T-helper 1 cell (primary cell): ENCODE data around the gene KCNB1.

Experiments used
- DNase-seq, 5 donors: peaks; one replicate each; pipeline ENCODE4 v3.0.0-alpha.2; 2012 to 2020
- total RNA-seq, 4 donors: gene quantifications; one replicate each; lab custom pipeline; 2026; lab: John Stamatoyannopoulos, UW

KCNB1 gene
- 0 to 0.36 (median 0.11) reads per million in 4 donors for total RNA-seq

DNA sequence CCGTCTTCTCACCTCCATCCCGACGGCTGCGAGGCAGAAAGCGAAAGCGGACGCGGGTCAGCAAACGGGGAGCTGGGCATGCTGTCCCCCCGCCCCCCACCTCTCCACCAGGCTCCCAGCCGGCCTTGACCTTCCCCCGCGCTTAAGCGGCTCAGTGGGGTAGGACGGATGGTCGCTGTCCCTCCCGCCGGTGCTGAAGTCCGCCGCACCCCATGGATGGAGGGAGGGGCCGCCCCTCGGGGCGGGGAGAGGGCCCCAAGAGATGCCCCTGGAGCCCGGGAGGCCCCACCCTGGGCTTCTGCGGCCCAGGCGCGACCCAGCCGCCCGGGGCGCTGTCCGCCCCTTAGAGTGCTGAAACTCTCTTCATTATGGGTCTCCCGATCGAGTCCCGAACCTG, at the start of gene KCNB1:
Gene KCNB1, minus strand, starts transcription at position 48 of the 397 bp plus-strand sequence. CDS start 188 bp downstream, outside the sequence.
- peak in 4 of 5 donors; percentile 16 to 24 (median 18) for DNase-seq

DNA sequence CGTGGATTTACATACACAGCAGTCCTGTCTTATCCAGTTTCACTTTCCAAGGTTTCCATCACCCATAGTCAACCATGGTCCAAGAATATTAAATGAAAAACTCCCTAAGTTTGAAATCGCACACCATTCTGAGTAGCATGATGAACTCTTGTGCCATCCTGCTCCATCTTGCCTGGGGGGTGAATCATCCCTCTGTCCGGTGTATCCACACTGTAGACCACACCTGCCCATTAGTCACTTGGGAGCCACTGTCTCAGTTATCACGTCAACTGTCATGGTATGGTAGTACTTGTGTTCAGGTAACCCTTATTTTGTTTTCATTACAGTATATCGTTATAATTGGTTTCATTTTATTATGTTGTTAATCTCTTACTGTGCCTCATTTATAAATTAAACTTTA, 47.0 kb upstream of the KCNB1 start:
- no peak for DNase-seq

DNA sequence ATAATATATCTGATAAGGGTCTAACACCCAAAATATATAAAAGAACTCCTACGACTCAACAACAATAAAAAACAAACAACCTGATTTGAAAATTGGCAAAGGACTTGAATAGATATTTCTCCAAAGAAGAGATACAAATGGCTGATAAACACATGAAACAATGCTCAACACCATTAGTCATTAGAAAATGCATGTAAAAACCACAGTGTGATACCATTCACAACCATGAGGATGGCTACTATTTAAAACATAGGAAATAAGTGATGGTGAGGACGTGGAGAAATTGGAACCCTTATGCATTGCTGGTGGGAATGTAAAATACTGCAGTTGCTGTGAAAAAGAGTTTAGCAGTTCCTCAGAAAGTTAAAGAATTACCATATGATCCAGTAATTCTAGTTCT, 44.1 kb upstream of the KCNB1 start:
- no peak for DNase-seq

DNA sequence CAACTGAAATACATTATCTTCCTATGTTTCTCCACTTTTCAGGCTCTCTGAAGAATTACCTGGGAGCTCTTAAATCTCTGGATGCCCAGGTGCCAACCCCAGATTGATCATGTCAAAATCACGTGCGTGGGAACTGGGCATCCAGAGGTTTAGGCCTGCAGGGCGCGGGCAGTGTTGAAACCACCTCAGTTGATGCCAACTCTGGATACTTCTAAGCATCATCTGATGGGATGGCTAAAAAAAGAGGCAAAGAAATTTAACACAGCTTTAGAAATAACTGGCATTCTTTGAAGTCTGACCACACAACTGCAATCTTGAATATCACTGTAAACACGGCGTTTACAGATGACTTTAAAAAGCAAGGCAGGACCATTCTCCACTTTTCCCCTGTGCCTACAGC, 43.6 kb upstream of the KCNB1 start:
- DNase-seq = no peak

DNA sequence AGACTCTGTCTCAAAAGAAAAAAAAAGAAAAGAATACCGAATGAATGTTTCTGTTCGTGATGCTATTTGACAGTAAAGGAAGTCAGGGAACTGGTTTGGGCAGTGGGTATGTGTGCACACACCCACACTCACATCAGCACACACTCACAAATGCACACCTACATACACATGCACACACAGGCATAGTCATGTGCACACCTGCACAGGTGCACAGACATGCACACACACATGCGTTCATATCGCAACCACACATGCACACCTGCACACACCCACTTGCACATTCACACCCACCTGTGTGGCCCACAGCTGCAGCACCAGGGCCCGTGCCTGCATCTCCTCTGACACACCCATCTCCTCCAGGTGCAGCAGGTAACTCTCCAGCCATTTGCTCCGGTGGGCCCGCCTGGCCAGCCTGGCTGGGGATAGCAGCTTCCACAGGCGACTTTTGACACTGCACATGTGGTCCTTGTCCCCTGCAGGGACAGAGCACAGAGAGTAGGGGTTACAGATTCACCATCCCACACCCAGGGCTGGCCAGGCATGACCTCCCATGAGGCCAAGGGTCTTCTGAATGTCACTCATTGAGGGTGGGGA, 41.4 kb upstream of the KCNB1 start:
- no peak for DNase-seq

DNA sequence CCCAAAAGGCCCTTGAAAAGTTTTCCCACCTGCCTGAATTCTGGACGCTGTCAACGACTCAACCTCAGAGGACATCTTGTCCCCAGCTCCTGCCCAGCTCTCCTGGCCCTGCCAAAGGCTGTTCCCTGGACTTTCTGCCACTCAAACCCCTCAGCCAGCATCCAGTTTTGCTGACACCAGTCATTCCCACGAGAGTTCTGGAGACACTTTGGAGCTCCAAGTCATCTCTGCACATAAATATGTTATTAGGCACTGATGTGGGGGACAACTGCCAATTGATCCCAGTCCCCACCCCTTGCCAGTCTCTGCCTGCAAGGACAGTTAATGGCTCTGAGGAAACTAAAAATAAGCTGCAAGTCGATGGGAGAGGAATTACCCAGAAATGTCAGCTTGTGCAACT, 38.9 kb upstream of the KCNB1 start:
- no peak for DNase-seq

DNA sequence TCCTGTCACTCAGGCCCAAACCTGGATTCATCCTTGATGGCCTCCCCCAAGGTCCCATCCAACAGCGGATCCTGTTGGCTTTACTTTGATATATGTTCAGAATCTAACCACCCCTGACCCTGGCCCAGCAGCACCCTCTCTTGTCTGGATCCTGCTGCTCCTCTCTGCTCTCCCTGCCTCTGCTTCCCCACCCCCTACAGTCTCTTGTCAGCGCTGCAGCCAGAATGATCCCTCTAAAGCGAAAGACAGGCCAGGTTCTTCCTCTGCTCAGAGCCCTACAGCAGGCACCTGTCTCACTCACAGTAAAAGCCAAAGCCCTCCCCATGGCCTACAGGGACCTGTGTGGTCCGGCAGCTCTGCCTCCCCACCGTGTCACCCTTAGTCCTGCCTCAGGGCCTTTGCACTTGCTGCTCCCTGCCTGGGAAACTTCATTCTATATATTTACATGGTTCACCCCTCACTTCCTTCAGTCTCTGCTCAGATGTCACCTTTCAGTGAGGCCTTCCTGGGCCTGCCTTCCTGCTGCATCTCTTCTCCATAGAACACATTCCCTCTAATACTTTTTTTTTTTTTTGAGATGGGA, 37.4 kb upstream of the KCNB1 start:
- DNase-seq = no peak

DNA sequence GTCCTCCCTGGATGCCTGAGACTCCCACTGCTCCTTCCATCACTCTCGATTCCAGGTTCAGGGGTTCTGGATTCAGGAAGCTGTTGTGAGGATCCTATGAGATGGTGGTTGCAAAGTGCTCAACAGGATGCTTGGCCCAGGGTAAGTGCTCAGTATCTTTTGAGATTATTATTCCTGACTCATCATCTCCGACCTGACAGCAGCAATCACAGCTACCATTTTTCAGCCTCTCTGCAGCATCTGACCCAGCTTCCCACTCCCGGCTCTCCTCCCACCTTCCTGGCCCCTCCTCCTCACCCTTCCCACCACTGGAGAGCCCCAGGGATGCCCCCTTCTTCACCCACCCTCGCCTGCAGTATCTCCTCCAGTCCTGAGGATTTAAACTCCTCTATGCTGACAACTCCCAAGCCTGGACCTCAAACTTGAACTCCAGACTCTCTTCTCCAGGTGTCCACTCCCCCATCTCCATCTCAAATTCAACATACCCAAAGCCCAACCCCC, 36.8 kb upstream of the KCNB1 start:
- no peak for DNase-seq

DNA sequence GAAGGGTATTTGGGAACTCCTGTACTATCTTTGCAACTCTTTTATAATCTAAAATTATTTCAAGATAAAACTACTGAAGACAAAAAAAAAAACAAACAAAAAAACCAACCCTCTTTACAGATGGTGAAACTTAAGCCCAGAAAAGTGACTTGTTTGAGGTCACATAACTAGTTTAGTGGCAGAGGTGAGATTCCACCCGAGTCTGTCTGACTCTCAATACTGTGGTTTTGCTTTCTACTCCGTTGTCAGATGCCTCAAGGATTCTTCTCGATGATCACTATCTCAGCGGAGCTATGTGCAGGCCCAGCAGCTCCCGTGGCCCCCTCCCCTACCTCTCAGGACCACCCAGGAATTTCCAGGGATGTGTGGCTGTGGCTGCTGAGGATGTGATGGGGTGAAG, 36.1 kb upstream of the KCNB1 start:
- DNase-seq = no peak

DNA sequence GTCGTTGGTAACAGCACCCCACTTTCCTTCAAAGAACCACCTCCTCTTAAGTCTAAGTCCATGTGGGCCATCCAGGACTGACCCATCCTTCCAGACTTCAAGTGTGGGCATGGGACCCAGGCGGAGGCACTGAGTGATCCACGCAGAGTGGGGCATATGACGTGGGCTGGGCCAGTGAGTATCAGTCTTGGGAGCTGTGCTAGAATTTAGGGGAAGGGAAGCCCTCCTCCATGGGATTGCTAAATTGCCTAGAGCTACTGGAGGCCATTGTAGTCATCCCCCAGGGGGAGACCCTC, 35.3 kb upstream of the KCNB1 start:
- no peak for DNase-seq

DNA sequence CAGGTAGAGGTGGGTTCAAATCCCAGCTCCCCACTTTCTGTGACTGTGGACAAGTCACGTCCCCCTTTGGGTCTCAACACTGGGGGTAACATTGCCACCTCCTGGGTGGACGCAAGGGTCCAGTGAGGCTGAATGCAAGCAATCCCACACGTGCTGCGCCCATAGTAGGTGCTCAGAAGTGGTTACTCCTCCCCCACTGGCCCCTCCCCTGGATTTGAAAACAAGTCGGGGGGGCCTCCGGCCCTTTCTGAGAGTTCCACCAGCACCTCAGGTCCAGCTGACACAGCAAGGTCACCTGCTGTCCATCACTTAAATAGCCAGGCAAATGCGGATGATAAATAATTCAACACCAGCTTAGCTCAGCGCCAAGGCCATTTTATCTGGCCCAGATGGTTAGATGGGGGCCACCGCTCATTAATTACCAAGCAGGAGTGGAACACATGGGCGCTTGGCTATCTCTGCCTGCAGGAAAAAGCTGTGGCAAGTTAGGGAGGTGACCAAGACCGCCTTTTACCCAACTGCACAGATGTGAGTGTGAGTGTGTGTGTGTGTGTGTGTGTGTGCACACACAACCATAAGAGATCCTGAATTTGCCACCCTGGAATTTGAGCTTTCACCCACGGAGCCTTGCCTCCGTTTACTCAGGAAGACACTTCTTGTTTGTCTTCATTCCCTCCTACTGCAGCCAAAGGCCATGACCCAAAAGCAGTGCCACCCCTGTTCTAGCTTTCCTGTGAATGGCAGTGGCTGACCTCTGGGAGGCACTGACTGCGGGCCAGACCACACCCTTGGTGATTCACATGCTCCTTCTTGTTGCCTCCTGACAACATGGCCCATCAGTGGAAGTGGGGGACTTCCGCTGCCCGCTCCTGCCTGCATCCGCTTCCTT, 34.7 kb upstream of the KCNB1 start:
- no peak for DNase-seq

DNA sequence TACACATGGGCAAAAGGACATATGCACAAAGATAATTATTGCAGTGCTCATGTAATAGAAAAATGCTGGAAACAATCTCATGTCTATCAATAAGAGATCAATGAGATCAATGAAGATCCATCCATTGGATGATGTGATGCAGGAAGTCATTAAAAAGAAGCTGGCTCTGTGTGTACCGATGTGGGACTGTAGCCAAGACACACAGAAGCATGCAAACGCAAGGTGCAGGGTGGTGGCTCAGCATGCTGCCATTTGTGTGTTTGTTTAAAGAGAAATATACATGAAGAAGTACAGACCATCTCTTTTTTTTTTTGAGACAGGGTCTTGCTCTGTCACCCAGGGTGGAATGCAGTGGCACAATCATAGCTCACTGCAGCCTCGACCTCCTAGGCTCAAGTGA, 33.1 kb upstream of the KCNB1 start:
- no peak for DNase-seq

DNA sequence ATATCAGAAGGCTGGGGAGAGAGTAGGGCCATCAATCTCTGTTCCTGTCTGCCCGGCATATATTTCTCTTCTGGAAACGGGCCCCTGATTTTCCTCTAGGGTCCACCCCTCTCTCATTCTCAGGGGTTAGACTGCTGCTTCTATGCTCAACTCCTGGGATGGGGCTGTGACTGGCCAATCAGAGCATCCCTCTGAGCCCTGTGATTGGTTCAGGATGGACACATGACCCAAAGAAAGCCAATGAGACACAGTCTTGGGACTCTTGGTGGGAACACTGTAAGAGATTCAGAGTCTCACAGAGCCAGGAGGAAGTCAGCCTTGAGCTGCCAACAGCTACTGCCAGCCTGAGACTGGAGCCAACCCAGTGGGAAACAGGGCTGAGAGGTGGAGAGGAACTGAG, 31.0 kb upstream of the KCNB1 start:
- DNase-seq = no peak

DNA sequence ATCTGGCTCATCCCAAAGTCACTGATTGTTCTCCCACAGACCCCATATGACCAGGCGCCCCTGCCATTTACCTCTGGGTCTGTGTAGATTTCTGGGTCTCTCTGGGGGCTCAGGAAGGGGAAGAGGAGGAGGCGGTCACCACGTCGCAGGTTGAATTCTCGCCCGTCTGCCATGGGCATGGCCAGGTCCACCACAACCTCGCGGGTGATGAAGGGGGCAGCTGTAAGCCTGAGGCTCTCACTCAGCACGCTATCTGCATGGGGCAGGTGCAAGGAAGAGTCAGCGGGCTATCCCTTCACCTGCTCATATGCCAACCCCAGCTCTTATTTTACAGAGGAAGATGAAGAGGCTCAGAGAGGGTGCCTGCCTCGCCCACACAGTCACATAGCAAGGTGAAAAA, 30.5 kb upstream of the KCNB1 start:
- no peak for DNase-seq

DNA sequence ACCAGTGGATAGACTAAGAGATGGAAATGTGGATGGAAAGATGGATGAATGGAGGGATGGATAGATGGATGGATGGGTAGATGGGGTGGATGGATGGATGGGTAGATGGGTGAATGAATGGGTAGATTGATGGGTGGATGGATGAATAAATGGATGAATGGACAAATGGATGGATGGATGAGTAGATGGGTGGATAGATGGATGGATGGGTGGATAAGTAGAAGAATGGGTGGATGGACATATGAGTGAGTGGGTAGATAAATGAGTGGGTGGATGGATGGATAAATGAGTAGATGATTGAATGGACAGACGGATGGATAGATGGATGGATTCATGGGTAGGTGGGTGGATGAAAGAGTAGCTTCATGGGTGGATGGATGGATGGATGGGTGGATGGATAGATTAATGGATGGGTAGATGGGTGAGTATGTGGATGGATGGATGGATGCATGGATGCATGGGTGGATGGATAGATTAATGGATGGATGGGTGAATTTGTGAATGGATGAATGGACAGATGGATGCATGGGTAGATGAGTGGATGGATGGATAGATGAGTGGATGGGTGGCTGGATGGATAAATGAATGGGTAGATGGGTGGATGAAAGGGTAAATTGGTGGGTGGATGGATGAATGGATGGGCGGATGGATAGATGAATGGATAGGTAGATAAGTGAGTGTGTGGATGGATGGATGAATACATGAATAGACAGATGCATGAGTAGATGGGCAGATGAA, 29.5 kb upstream of the KCNB1 start:
- DNase-seq = no peak

DNA sequence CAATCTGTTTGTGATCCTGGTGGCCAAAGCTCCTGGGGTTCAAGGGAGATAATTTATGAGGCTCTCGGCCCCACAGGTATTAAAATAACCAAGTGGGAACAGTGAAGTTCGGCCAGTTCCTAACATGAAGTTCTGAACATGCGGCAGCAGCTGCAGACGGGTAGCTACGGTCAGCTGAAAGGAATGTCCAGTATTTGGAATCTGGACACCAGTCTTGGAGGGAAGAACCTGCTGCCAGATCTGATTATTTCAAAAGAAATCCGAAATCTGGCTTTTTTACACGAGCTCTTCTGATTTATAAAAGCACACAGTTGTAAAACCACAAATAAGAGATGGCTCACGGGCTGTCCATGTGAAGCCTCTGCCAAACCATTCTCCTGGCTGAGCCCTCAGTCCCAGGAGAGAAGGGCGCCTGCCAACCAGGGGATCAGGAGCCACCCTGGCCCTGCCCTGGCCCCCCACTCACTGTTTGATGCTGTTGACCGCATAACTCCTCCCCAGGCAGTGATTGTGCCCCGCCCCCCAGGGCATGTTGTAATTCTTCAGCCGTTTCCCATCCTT, 28.2 kb upstream of the KCNB1 start:
- DNase-seq = no peak

DNA sequence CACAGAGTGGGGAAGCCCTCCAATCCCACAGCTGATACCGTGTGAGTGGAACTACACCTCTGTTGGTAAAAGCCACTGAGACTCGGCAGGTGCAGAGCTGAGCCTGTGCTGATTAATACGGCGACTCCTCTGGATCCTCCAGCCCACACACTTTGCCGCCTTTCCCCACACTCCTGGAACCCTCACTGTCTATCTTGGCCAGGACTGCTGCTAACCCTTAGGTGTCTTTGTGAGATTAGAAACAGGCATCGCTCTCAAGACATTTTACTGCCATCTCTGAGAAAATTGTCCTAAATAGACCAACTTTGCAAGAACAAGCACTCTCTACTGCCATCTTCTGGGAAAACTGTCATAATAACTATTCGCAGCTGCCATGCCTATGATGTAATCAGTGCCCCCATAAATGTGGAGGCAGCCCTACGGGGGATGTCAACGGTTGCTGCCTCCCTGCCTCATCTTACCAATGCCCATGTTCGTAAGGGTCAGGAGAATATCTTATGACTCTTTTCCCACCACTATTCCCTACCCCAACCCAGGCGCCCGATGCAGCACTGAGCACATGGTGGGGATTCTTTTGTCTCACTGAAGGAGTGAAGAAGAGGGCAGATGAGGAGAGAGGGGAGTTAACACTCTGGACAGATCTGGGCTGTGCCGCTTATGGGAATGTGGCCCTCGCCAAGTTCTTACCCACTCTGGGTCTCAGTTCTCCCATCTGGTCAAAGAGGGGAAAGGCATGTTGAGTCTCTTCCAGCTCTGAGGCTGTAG, 26.1 kb upstream of the KCNB1 start:
- DNase-seq = peak in 1 of 5 donors; percentile 17

DNA sequence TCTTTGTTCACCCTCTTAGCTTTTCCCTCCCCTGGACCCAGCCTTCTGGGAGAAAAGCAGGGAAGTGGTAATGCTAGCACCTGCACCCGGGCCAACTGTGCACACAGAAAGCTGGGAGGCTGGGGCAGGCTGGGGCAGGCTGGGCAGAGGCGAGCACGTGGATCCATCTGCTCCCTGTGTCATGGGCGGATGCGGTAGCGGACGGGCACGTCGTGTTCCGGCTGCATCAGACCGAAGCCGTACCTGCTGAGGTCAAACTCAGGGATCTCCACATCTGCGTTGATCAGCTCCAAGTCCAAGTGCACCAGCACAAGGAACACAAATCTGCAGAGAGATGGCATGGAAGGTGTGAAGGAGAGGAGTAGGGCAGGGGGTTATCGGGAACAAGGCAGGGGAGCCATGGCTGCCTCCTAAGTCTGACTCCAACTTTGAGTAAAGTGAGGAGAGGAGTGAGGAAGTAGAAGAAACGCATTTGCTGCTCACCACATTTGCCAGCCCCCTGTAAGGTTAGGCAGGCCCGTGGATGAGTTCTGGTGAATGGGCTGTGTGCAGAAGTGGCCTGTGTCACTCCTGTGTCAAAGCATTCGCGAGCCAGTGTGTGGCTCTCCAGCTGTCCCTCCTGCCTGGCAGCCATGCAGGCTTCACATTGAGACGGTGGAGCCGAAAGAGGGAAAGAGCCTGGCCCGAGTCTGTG, 25.4 kb upstream of the KCNB1 start:
- DNase-seq = no peak

DNA sequence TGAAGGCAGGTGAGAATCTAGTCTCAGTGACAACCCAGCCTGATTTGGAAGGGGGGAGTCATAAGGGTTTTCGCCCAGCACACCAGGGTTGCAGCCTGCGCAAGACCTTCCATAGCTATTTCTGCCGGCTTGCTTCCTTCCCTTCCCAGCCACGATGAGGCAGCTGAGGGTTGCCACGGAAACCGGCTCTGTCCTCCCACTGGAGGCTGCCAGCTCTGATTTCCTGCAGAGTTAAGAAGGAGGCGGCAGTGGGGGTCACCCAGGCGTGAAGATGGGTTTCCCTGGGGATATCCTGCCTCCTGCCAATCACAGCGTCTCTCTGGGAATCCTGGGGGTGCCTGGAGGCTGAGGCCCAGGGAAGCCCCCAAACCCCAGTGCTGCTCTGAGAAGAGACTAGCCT, 23.1 kb upstream of the KCNB1 start:
- DNase-seq = no peak

DNA sequence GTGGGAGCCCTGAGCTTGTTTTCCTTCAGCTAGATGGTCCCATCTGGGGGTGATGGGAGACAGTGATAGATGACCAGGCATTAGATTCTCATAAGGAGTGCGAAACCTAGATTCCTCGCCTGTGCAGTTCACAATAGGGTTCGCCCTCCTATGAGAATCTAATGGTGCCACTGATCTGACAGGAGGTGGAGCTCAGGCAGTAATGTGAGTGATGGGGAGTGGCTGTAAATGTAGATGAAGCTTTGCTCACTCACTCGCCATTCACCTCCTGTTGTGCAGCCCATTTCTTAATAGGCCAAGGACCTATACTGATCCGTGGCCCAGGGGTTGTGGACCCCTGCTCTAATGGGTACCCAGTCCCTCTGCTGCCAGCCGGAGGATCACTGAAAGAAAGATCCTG, 20.7 kb upstream of the KCNB1 start:
- no peak for DNase-seq

DNA sequence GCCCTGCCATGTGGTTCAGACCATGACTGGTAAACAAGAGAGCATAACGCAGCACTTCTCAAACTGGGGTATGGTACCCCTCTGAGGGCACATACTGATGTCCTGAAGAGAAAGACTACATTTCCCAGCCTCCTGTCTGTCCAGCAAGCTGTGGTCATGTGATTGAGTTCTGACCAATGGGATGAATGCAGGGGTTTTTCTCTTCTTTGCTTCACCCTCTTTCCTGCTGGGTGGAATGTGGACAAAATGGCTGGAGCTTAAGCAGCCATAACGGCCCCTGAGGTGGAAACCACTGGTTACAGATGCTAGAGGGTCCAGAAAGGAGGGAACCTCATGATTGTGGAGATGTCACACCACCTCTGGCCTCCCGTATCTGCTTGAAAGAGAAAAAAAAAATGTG, 19.4 kb upstream of the KCNB1 start:
- no peak for DNase-seq

DNA sequence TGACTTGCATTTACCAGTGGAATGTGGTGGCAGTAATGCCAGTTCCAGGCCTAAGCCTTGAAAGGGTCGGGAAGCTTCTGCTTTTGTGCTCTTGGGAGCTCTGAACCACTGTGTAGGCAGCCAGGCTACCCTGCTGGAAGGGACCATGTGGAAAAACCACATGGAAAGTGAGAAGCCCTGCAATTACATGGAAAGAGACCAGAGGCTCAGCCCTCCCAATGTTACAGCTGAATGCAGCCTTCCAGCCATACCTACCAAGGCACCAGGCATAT, 14.9 kb upstream of the KCNB1 start:
- DNase-seq = no peak
